Thyroid gland (tissue), 4 donors: ENCODE data around the gene SULT1C2. TPM values are rescaled to one million over a fixed set of nuclear protein-coding genes. Genes with fewer than 3 reads are reported as not detected.
A peak's percentile ranks its signal among the peaks of the same experiment; 100 is the strongest.

Experiments used
- DNase-seq, 2 donors: peaks; one replicate each; pipeline ENCODE4 v3.0.0-alpha.2; 2019
- H3K27ac ChIP-seq, 3 donors: fragments of 200-600 bp; sonication (generic); 1 replicate in 2 of 3; 2 replicates in 1 of 3; pipeline ENCODE4 v1.5.1; 2016 to 2019; ENCODE audit warnings: mild to moderate bottlenecking in 1 of 3, moderate library complexity in 1 of 3
- H3K27me3 ChIP-seq: fragments of 200-600 bp; sonication (generic); one replicate; pipeline ENCODE4 v1.5.1; 2019
- H3K36me3 ChIP-seq, 2 donors: fragments of 200-600 bp; sonication (generic); one replicate each; pipeline ENCODE4 v1.5.1; 2016 to 2019
- H3K4me1 ChIP-seq, 2 donors: fragments of 200-600 bp; sonication (generic); one replicate each; pipeline ENCODE4 v1.5.1; 2017 to 2019
- H3K4me3 ChIP-seq, 3 donors: fragments of 200-600 bp; sonication (generic); replicated peaks in 1 of 3; 1 replicate in 2 of 3; 2 replicates in 1 of 3; pipeline ENCODE4 v1.5.1; 2016; ENCODE audit warnings: mild to moderate bottlenecking in 1 of 3
- H3K9me3 ChIP-seq: fragments of 200-600 bp; sonication (generic); one replicate; pipeline ENCODE4 v1.5.1; 2017
- POLR2A ChIP-seq, 2 donors: fragments of 450-650 bp; IDR thresholded peaks; one replicate each; pipeline ENCODE4 v1.6.1; 2017; ENCODE audit warnings: antibody characterized with exemption in 2 of 2, mild to moderate bottlenecking in 2 of 2, moderate library complexity in 1 of 2
- WGBS, 2 donors: methylation state at CpG; one replicate each; pipeline ENCODE4 v1.1.5; 2017; 5-methylcytosine and 5-hydroxymethylcytosine counted together
- intact Hi-C: fragments of 100-400 bp; cut with DNase I; formaldehyde crosslinking; loops from one replicate; pipeline ENCODE4 v1.15.1; 2023
- total RNA-seq, 4 donors: library from RNA; depleted of rRNA; stranded (reverse); fragments of >200 nt; gene quantifications; one replicate each; pipeline ENCODE4 v1.2.3, GENCODE V29; 2016
- TF ChIP-seq, protein P1 (sequence below), 6 experiments: fragments of 200-600 bp in 3 of 6; fragments of 450-650 bp in 3 of 6; sonication (generic) in 3 of 6; IDR thresholded peaks; one replicate each; pipeline ENCODE4 v1.5.1; 2016 to 2019; ENCODE audit warnings: antibody characterized with exemption in 6 of 6, mild to moderate bottlenecking in 2 of 6, inconsistent platforms in 1 of 6, moderate library complexity in 1 of 6

Gene SULT1C2
- total RNA-seq, 4 donors from 2014 or later: 11.2 to 37.3 (median 26.5) TPM

DNA sequence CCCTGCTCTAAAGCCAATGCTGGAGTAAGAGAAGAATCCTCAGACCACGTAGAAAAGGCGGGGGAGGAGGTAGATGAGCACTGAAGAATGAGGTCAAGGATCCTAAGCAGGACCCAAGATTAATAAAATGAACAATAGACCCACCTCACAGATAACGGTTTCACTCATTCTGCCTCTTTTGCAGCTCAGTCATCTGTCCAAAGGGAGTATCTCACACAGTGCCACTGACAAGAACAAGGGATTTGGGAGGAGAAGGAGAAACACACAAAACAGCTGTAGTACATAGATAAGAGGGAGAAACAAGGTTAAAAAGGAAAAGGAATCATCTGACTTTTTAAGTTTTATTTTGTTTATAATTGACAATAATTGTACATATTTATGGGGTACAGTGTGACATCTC, 58.1 kb downstream of the SULT1C2 start:
- Histone ChIP-seq H3K4me1 (no peaks in the 10 kb centered on the region), H3K4me3 (no peak overlapping the region), H3K27me3 (no peaks in the 10 kb centered on the region), H3K9me3 (no peaks in the 10 kb centered on the region), H3K27ac (no peak overlapping the region), H3K36me3 (no peaks in the 10 kb centered on the region)
- intact Hi-C loops: no loop called here
- WGBS, 2 donors: 79 to 86% methylated on average over 3 of the region's 3 CpGs
- no peak for DNase-seq
- TF ChIP-seq, protein P1, sequence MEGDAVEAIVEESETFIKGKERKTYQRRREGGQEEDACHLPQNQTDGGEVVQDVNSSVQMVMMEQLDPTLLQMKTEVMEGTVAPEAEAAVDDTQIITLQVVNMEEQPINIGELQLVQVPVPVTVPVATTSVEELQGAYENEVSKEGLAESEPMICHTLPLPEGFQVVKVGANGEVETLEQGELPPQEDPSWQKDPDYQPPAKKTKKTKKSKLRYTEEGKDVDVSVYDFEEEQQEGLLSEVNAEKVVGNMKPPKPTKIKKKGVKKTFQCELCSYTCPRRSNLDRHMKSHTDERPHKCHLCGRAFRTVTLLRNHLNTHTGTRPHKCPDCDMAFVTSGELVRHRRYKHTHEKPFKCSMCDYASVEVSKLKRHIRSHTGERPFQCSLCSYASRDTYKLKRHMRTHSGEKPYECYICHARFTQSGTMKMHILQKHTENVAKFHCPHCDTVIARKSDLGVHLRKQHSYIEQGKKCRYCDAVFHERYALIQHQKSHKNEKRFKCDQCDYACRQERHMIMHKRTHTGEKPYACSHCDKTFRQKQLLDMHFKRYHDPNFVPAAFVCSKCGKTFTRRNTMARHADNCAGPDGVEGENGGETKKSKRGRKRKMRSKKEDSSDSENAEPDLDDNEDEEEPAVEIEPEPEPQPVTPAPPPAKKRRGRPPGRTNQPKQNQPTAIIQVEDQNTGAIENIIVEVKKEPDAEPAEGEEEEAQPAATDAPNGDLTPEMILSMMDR (IDR thresholded peaks at IDR 0.05): no peak
- no peak for TF ChIP-seq POLR2A (IDR thresholded peaks at IDR 0.05)

DNA sequence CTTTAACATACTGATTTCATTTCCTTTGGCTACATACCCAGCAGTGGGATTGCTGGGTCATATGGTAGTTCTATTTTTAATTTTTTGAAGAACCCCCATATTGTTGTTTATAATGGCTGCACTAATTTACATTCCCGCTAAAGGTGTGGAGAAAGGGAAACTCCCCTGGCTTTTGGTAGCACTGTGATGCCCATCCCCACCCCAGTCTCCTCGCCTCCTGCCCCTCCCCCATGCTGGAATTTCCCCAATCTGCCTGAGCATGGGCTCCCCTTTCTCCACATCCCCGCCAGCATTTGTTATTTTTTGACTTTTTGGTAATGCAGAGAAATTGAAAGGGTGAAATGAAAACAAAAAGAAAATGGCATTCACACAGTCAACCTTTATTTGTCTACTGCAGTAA, 59.1 kb downstream of the SULT1C2 start:
- TF ChIP-seq, protein P1 (IDR thresholded peaks at IDR 0.05): no peak
- TF ChIP-seq POLR2A (IDR thresholded peaks at IDR 0.05): no peak
- 72 to 74% methylated on average over 3 of the region's 3 CpGs for whole genome bisulfite sequencing, 2 donors
- H3K4me3 ChIP-seq: no peak overlapping the region
- H3K27ac ChIP-seq: no peak overlapping the region
- no peaks in the 10 kb centered on the region for H3K36me3 ChIP-seq
- no peaks in the 10 kb centered on the region for H3K4me1 ChIP-seq
- no peaks in the 10 kb centered on the region for H3K27me3 ChIP-seq
- no peak for DNase-seq
- intact Hi-C loops: no loop called here
- H3K9me3 ChIP-seq: no peaks in the 10 kb centered on the region

GRCh38 chr2:108348816-108349570, 60.3 kb downstream of the SULT1C2 start:
- Histone ChIP-seq H3K4me1 (no peaks in the 10 kb centered on the region), H3K4me3 (no peak overlapping the region), H3K9me3 (no peaks in the 10 kb centered on the region), H3K27ac (no peak overlapping the region), H3K27me3 (no peaks in the 10 kb centered on the region), H3K36me3 (no peaks in the 10 kb centered on the region)
- TF ChIP-seq, protein P1 (IDR thresholded peaks at IDR 0.05): no peak
- no peak for TF ChIP-seq POLR2A (IDR thresholded peaks at IDR 0.05)
- intact Hi-C loops: no loop called here
- WGBS, 2 donors: 86 to 91% methylated on average over 5 of the region's 5 CpGs
- peak in 1 of 2 donors; percentile 24 for DNase-seq

GRCh38 chr2:108349571-108349928, 60.9 kb downstream of the SULT1C2 start:
- Histone ChIP-seq H3K36me3 (no peaks in the 10 kb centered on the region), H3K4me1 (no peaks in the 10 kb centered on the region), H3K9me3 (no peaks in the 10 kb centered on the region), H3K27ac (no peak overlapping the region), H3K27me3 (no peaks in the 10 kb centered on the region), H3K4me3 (no peak overlapping the region)
- DNase-seq: no peak
- no peak for TF ChIP-seq POLR2A (IDR thresholded peaks at IDR 0.05)
- TF ChIP-seq, protein P1 (IDR thresholded peaks at IDR 0.05): no peak
- intact Hi-C loops: no loop called here
- 84 to 90% methylated on average over 2 of the region's 2 CpGs for WGBS, 2 donors

GRCh38 chr2:108351889-108352288, 63.2 kb downstream of the SULT1C2 start:
- Histone ChIP-seq H3K27me3 (no peaks in the 10 kb centered on the region), H3K36me3 (no peaks in the 10 kb centered on the region), H3K4me1 (no peaks in the 10 kb centered on the region), H3K27ac (no peak overlapping the region), H3K4me3 (no peak overlapping the region), H3K9me3 (no peaks in the 10 kb centered on the region)
- DNase-seq: no peak
- intact Hi-C loops: no loop called here
- TF ChIP-seq, protein P1 (IDR thresholded peaks at IDR 0.05): no peak
- TF ChIP-seq POLR2A (IDR thresholded peaks at IDR 0.05): no peak
